HG02763 (cell line): ENCODE results near the gene DLGAP3.
"Not testable (repeated sequence)": the region's sequence is repeated elsewhere in the genome, so short reads cannot be mapped to it uniquely, and the experiment has no call there.

ENCODE experiments used
- ATAC-seq: cut with Tn5 transposase; IDR thresholded peaks from one replicate; pipeline ENCODE4 v1.9.1; 2021; ENCODE audit warnings: mild to moderate bottlenecking, moderate library complexity; ENCODE audit not compliant: unreplicated experiment

The DLGAP3 gene

GRCh38 chr1:34840426-34840825 lies 89.0 kb downstream of the DLGAP3 start:
- no peak for ATAC-seq

DNA sequence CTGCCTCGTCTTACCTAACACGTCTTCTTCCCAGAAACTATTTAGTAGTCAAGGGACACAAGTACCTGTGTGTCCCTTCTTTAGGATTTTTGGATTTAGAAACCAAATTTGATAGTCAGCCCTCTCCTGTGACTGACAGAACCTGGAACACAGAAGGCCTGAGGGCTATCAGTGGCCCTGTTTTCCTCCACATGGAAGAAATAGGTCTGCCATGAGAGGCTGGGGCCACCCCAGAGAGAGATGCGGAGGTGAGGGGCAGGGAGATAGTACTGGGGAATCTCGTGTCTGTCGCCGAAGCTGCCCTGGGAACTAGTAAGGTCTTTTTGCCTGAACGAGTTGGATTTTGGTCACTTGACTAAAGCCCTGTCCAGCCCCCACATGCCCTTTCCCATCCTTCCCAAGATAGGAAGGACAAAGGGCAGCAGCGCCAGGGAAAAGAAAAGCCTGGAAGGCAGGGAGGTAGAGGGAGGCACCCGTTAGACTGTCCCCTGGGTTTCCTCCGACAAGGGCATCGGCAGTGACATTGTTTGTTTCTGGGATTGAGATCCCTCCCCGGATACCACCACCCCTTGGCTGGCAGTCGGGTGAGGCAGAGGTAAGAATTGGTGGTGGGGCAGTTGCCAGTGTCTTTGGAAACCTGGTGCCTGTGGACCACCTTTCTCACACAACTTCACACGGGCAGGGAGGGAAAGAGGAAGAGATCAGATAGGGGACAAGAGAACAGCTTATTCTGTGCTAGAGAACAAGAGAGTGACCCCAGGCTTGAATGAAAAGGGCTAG lies 89.7 kb downstream of the DLGAP3 start:
- no peak for ATAC-seq

DNA sequence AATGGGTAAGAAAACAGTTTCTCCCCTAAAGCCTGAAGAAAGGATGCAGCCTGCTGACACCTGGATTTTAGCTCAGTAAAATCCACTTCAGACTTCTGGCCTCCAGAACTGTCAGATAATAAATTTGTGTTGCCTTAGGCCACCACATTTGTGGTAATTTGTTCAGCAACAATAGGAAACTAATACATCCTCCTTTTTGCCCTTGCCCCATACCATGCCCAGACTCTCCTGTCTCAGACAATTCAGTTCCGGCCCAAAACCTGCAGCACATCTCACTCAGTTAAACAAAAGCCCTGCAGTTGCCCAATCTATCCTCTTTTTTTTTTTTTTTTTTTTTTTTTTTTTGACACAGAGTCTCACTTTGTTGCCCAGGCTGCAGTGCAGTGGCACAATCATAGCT lies 95.7 kb downstream of the DLGAP3 start:
- ATAC-seq = no peak

DNA sequence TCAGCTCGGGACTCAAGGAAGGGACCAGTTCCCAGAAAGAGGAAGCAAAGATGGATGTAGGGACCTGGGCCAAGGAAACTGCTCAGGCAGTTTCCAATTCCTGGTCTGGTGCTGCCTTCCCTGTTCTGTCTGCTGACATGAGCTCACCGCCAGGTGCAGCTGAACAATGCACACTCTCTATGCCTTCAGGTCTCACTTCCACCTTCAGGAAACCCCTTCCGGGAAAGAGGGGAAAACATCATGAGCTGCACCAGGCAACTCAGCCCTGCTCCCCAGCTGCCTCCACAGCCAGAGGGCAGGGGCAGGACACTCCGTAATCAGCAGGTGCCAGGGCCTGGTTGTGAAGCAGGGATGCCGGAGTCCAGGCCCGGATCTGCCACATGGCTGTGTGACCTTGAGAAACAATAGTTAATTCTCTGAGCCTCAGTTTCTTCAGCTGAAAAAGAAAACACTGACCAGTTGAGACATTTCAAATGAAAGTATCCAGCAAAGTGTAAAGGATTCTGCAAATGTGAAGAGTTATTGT lies 97.7 kb downstream of the DLGAP3 start:
- ATAC-seq = no peak

- no peak for ATAC-seq
These were observed 100.2 kb downstream of the DLGAP3 start for GRCh38 chr1:34829250-34829649.

GRCh38 chr1:34828611-34829010 lies 100.8 kb downstream of the DLGAP3 start:
- ATAC-seq = no peak

DNA sequence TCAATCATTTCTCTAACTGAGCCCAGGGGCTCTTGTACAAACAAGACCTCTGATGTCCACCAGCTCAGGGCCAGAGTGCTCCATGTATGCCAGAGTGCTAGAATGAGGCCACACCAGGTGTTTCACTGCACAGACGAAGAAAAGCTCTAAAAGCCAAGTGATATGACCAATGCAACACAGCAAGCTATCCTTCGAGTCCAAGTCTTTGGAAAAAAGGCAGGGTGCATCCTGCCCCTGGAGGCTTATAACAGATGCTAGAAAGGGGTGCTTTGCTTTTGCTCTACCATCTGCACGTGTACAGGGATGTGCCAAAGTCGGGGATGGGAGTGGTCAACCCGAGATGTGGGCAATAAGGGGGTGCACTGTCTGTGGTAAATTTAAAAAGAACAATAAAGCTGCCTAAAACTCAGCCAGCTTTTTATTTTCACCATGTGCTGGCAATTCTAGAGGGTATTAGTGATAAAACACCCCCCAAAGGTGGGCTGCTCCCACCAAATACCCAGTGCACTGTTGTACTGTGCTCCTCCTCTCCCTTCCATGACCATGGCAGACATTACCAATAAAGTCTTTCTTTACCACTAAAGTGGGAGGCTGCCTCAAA lies 102.0 kb downstream of the DLGAP3 start:
- ATAC-seq = no peak

GRCh38 chr1:34825455-34826091 lies 103.9 kb downstream of the DLGAP3 start:
- no peak for ATAC-seq

- no peak for ATAC-seq
These were observed 104.5 kb downstream of the DLGAP3 start for GRCh38 chr1:34824817-34825454.

- no peak for ATAC-seq
These were observed 107.2 kb downstream of the DLGAP3 start for GRCh38 chr1:34822202-34822601.

DNA sequence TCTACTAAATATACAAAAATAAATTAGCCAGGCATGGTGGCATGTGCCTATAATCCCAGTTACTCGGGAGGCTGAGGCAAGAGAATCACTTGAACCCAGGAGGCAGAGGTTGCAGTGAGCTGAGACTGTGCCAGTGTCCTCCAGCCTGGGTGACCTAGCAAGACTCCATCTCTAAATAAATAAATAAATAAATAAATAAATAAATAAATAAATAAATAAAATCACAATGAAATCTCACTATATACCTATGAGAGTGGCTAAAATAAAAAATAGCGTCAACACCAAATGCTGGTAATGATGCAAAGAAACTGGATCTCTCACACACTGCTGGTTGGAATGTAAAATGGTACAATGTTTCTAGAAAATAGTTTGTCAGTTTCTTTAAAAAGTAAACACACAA lies 110.6 kb downstream of the DLGAP3 start:
- ATAC-seq = not testable (repeated sequence)

GRCh38 chr1:34816778-34817177 lies 112.7 kb downstream of the DLGAP3 start:
- no peak for ATAC-seq

GRCh38 chr1:34816332-34816731 lies 113.1 kb downstream of the DLGAP3 start:
- no peak for ATAC-seq
